GM23248 (cell line): ENCODE data around the gene HTR3B. TPM values are rescaled to one million over a fixed set of nuclear protein-coding genes. Genes with fewer than 3 reads are reported as not detected.

ENCODE experiments used
- DNase-seq: peaks from one replicate; pipeline ENCODE4 v3.0.0-alpha.2; 2015
- H2AFZ ChIP-seq: fragments of 200-600 bp; sonication (generic); 2 replicates; pipeline ENCODE4 v1.6.1; 2016; ENCODE audit warnings: antibody characterized with exemption
- H3F3A ChIP-seq: fragments of 200-600 bp; sonication (generic); 2 replicates; pipeline ENCODE4 v1.6.1; 2016; ENCODE audit warnings: mild to moderate bottlenecking, antibody characterized with exemption, mixed run types; ENCODE audit not compliant: insufficient read depth
- H3K27ac ChIP-seq: fragments of 200-600 bp; sonication (generic); 2 replicates; pipeline ENCODE4 v1.5.1; 2016; ENCODE audit warnings: mild to moderate bottlenecking
- H3K27me3 ChIP-seq: fragments of 200-600 bp; sonication (generic); replicated peaks from 2 replicates; pipeline ENCODE4 v1.6.1; 2016; ENCODE audit warnings: mild to moderate bottlenecking; ENCODE audit not compliant: insufficient read depth
- H3K36me3 ChIP-seq: fragments of 200-600 bp; sonication (generic); 2 replicates; pipeline ENCODE4 v1.6.1; 2016; ENCODE audit warnings: low read depth, mild to moderate bottlenecking
- H3K4me1 ChIP-seq: fragments of 200-600 bp; sonication (generic); 2 replicates; pipeline ENCODE4 v1.6.1; 2016; ENCODE audit warnings: mild to moderate bottlenecking; ENCODE audit not compliant: insufficient read depth
- H3K4me2 ChIP-seq: fragments of 200-600 bp; sonication (generic); one replicate; pipeline ENCODE4 v1.6.1; 2016; ENCODE audit warnings: mild to moderate bottlenecking; ENCODE audit not compliant: unreplicated experiment
- H3K4me3 ChIP-seq: fragments of 200-600 bp; sonication (generic); 2 replicates; pipeline ENCODE4 v1.5.1; 2016; ENCODE audit warnings: mild to moderate bottlenecking
- H3K79me2 ChIP-seq: fragments of 200-600 bp; sonication (generic); 2 replicates; pipeline ENCODE4 v1.6.1; 2016; ENCODE audit warnings: mild to moderate bottlenecking; ENCODE audit not compliant: insufficient read depth
- H3K9ac ChIP-seq: fragments of 200-600 bp; sonication (generic); 2 replicates; pipeline ENCODE4 v1.6.1; 2016; ENCODE audit warnings: mild to moderate bottlenecking
- H3K9me2 ChIP-seq: fragments of 200-600 bp; sonication (generic); 2 replicates; pipeline ENCODE4 v1.6.1; 2016; ENCODE audit warnings: mixed run types, mild to moderate bottlenecking, moderate library complexity; ENCODE audit not compliant: insufficient read depth
- H3K9me3 ChIP-seq: fragments of 200-600 bp; sonication (generic); one replicate; pipeline ENCODE4 v1.6.1; 2017; ENCODE audit warnings: low read depth
- H4K20me1 ChIP-seq: fragments of 200-600 bp; sonication (generic); 2 replicates; pipeline ENCODE4 v1.6.0; 2016; ENCODE audit not compliant: insufficient read depth
- EZH2 ChIP-seq: fragments of 200-600 bp; sonication (generic); IDR thresholded peaks from 2 replicates; pipeline ENCODE4 v1.6.1; 2018; ENCODE audit warnings: antibody characterized with exemption, mild to moderate bottlenecking; ENCODE audit not compliant: insufficient read depth, poor library complexity, severe bottlenecking
- EZH2phosphoT487 ChIP-seq: fragments of 200-600 bp; sonication (generic); IDR thresholded peaks from 2 replicates; pipeline ENCODE4 v1.6.1; 2018; ENCODE audit warnings: antibody characterized with exemption, moderate library complexity, mild to moderate bottlenecking, low read depth; ENCODE audit not compliant: insufficient read depth
- WGBS, 2 experiments: methylation state at CpG; one replicate each; pipeline ENCODE4 v1.1.6; 2015 to 2017; ENCODE audit warnings: low lambda C conversion rate in 2 of 2, low coverage in 1 of 2; ENCODE audit errors: missing lambda C conversion rate in 2 of 2; 5-methylcytosine and 5-hydroxymethylcytosine counted together
- in situ Hi-C: fragments of 300-500 bp; cut with MboI; formaldehyde crosslinking; loops from 2 replicates; pipeline ENCODE4 v1.15.0; 2020
- polyA plus RNA-seq: library from polyadenylated mRNA; unstranded; fragments of >200 nt; fragmentation: Nextera tagmentation; extraction: Ambion mirVana; gene quantifications from 2 replicates; pipeline ENCODE4 v1.2.1, GENCODE V29; 2016
- total RNA-seq: library from RNA; depleted of rRNA; stranded (reverse); fragments of >200 nt; shearing (Covaris generic); gene quantifications from 2 replicates; pipeline ENCODE4 v1.2.3, GENCODE V29; 2014

The HTR3B gene
- total and polyA plus RNA-seq, 2 experiments from 2014 or later = not detected

GRCh38 chr11:113880971-113881370, 23.6 kb upstream of the HTR3B start:
- no peak overlapping the region for H3K4me2 ChIP-seq
- no peaks in the 10 kb centered on the region for H3K27me3 ChIP-seq
- DNase-seq = no peak
- H3K9me3 ChIP-seq = no peaks in the 10 kb centered on the region
- TF ChIP-seq EZH2 = no peak
- no peak for TF ChIP-seq EZH2phosphoT487
- H3K4me1 ChIP-seq = peaks cover 5% of the 10 kb centered on the region
- no peak overlapping the region for H3K27ac ChIP-seq
- H4K20me1 ChIP-seq = no peaks in the 10 kb centered on the region
- no peaks in the 10 kb centered on the region for H3K36me3 ChIP-seq
- H3K9ac ChIP-seq = no peak overlapping the region
- 79 to 84% methylated on average over 4 of the region's 4 CpGs for WGBS, 2 experiments
- in situ Hi-C loops = no loop called here
- H3K4me3 ChIP-seq = no peak overlapping the region
- H3K79me2 ChIP-seq = no peaks in the 10 kb centered on the region
- H3K9me2 ChIP-seq = no peaks in the 10 kb centered on the region
- H3F3A ChIP-seq = no peaks in the 10 kb centered on the region
- no peak overlapping the region for H2AFZ ChIP-seq

DNA sequence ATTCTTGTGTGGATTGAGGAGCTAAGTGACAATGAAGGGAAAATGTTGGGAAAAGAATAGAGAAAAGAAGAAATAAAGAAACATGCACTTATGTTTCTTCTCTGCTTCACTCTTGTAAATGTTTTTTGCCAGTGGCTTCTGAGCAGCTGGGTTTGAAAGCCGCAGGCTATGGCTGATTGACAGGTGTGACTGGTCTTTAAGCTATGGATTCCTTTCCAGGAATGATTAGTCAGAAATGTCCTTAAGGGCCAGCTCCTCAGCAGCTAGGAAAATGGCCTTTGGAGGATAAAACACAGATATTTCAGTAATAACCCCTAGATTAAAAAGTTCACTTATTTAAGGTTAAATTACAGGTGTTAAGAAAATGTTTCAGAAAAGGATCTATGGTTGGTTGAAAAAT, 22.7 kb upstream of the HTR3B start:
- no peak overlapping the region for H3K4me2 ChIP-seq
- no peaks in the 10 kb centered on the region for H3K27me3 ChIP-seq
- H3K36me3 ChIP-seq = no peaks in the 10 kb centered on the region
- H3K4me3 ChIP-seq = no peak overlapping the region
- DNase-seq = no peak
- H3K4me1 ChIP-seq = no peaks in the 10 kb centered on the region
- in situ Hi-C loops = no loop called here
- H3K9me2 ChIP-seq = no peaks in the 10 kb centered on the region
- no peaks in the 10 kb centered on the region for H4K20me1 ChIP-seq
- no peaks in the 10 kb centered on the region for H3K9me3 ChIP-seq
- 46 to 47% methylated on average over 1 of the region's 1 CpG for WGBS, 2 experiments
- no peaks in the 10 kb centered on the region for H3K79me2 ChIP-seq
- no peak overlapping the region for H3K9ac ChIP-seq
- no peaks in the 10 kb centered on the region for H3F3A ChIP-seq
- no peak overlapping the region for H3K27ac ChIP-seq
- H2AFZ ChIP-seq = no peak overlapping the region
- TF ChIP-seq EZH2 = no peak
- no peak for TF ChIP-seq EZH2phosphoT487

GRCh38 chr11:113884361-113884836, 20.2 kb upstream of the HTR3B start:
- no peaks in the 10 kb centered on the region for H3K4me1 ChIP-seq
- H3K4me3 ChIP-seq = no peak overlapping the region
- 0 out of 2 replicates have a peak overlapping the region, but pooled peaks have one; percentile 5 for H2AFZ ChIP-seq
- TF ChIP-seq EZH2phosphoT487 (no peak), EZH2 (no peak)
- no peak overlapping the region for H3K4me2 ChIP-seq
- H3K9ac ChIP-seq = no peak overlapping the region
- H3K9me3 ChIP-seq = no peaks in the 10 kb centered on the region
- no peak overlapping the region for H3K27ac ChIP-seq
- H3K36me3 ChIP-seq = no peaks in the 10 kb centered on the region
- H3K9me2 ChIP-seq = no peaks in the 10 kb centered on the region
- H4K20me1 ChIP-seq = no peaks in the 10 kb centered on the region
- 35 to 38% methylated on average over 7 of the region's 7 CpGs for WGBS, 2 experiments
- H3F3A ChIP-seq = no peaks in the 10 kb centered on the region
- peak; percentile 45 for DNase-seq
- in situ Hi-C loops = no loop called here
- no peaks in the 10 kb centered on the region for H3K79me2 ChIP-seq
- H3K27me3 ChIP-seq = no peaks in the 10 kb centered on the region

DNA sequence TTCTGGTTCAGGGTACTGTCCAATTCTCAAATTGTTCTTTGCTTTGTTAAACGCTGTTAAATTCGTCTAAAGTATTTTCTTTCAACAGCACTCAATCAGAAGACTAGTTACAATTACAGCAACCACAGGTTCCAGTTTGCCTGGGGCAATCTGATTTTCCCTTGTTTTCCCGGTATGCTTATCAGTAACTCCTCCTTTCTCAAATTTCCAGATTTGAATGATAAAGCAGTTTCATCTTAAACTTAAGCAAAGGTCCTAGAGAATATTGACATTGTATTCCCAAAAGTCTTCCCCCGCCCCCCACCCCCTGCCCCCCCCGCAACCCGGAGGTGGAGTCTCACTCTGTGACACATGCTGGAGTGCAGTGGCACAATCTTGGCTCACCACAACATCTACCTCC, 18.7 kb upstream of the HTR3B start:
- in situ Hi-C loops = no loop called here
- no peaks in the 10 kb centered on the region for H3K79me2 ChIP-seq
- H3K9ac ChIP-seq = no peak overlapping the region
- TF ChIP-seq EZH2 (no peak), EZH2phosphoT487 (no peak)
- no peaks in the 10 kb centered on the region for H3K27me3 ChIP-seq
- DNase-seq = no peak
- H3K27ac ChIP-seq = no peak overlapping the region
- no peaks in the 10 kb centered on the region for H3K36me3 ChIP-seq
- no peak overlapping the region for H2AFZ ChIP-seq
- H3K4me3 ChIP-seq = no peak overlapping the region
- H3K9me3 ChIP-seq = no peaks in the 10 kb centered on the region
- H3K9me2 ChIP-seq = no peaks in the 10 kb centered on the region
- no peak overlapping the region for H3K4me2 ChIP-seq
- H3K4me1 ChIP-seq = no peaks in the 10 kb centered on the region
- H4K20me1 ChIP-seq = no peaks in the 10 kb centered on the region
- WGBS, 2 experiments = 46 to 81% methylated on average over 3 to 6 of the region's 6 CpGs
- H3F3A ChIP-seq = no peaks in the 10 kb centered on the region

DNA sequence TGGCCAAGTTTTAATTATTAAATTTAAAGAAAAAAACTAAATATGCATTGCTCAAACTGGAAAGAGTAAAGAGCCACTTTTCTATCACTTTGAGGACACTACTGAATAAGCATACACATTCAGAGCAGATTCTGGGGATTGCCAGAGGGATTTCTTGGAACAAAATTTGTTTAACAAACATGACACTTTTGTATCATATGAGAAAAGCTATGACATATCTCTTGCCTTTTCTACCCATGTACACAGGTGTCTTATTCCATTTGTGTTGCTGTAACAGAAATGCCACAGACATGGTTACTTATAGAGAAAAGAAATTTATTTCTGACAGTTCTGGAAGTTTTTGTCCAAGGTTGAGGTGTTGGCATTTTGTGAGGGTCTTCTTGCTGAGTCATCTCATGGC, 15.7 kb upstream of the HTR3B start:
- no peak for TF ChIP-seq EZH2phosphoT487
- TF ChIP-seq EZH2 = no peak
- H3K27ac ChIP-seq = no peak overlapping the region
- no peak overlapping the region for H3K4me2 ChIP-seq
- H3F3A ChIP-seq = no peaks in the 10 kb centered on the region
- no peaks in the 10 kb centered on the region for H3K79me2 ChIP-seq
- H3K9me3 ChIP-seq = no peaks in the 10 kb centered on the region
- no peaks in the 10 kb centered on the region for H4K20me1 ChIP-seq
- in situ Hi-C loops = no loop called here
- H3K9ac ChIP-seq = no peak overlapping the region
- DNase-seq = no peak
- H3K36me3 ChIP-seq = no peaks in the 10 kb centered on the region
- no peaks in the 10 kb centered on the region for H3K9me2 ChIP-seq
- H2AFZ ChIP-seq = no peak overlapping the region
- no peak overlapping the region for H3K4me3 ChIP-seq
- H3K4me1 ChIP-seq = no peaks in the 10 kb centered on the region
- no peaks in the 10 kb centered on the region for H3K27me3 ChIP-seq
